HepG2 (cell line): Measurements from ENCODE around the gene ZNF607. TPM values are rescaled to one million over a fixed set of nuclear protein-coding genes. Genes with fewer than 3 reads are reported as not detected.

Experiments used
- ELF4 ChIP-seq: sonication (generic); formaldehyde crosslinking; IDR thresholded peaks from 2 replicates; pipeline ENCODE4 v1.5.0; 2020; ENCODE audit warnings: missing genetic modification reagents, mild to moderate bottlenecking, moderate library complexity, borderline replicate concordance
- GATAD2A ChIP-seq: IDR thresholded peaks from 2 replicates; pipeline ENCODE4 v1.6.1; 2016
- RELA ChIP-seq: sonication (generic); formaldehyde crosslinking; IDR thresholded peaks from 2 replicates; pipeline ENCODE4 v1.4.0; 2020; ENCODE audit warnings: missing genetic modification reagents
- RFX5 ChIP-seq: IDR thresholded peaks from 2 replicates; pipeline ENCODE4 v1.6.1; 2011; ENCODE audit warnings: low read depth, low read length, improper control_type of control experiment
- SMC3 ChIP-seq: IDR thresholded peaks from 2 replicates; pipeline ENCODE4 v1.6.1; 2011; ENCODE audit warnings: low read length, improper control_type of control experiment
- TEAD3 ChIP-seq: optimal IDR thresholded peaks from 2 replicates; pipeline ENCODE3; 2016; ENCODE audit warnings: borderline replicate concordance
- THAP7 ChIP-seq: sonication (generic); formaldehyde crosslinking; IDR thresholded peaks from 2 replicates; pipeline ENCODE4 v1.8.1; 2023; ENCODE audit warnings: mild to moderate bottlenecking, missing genetic modification reagents
- XRCC5 ChIP-seq: fragments of 200-400 bp; formaldehyde crosslinking; optimal IDR thresholded peaks from 2 replicates; pipeline ENCODE3; 2017; ENCODE audit warnings: mild to moderate bottlenecking, low read length
- ZNF263 ChIP-seq: sonication (generic); formaldehyde crosslinking; IDR thresholded peaks from 2 replicates; pipeline ENCODE4 v1.4.0; 2020; ENCODE audit warnings: missing genetic modification reagents
- ZNF350 ChIP-seq: sonication (generic); formaldehyde crosslinking; IDR thresholded peaks from 2 replicates; pipeline ENCODE4 v1.4.0; 2020; ENCODE audit warnings: mild to moderate bottlenecking, low read depth, missing genetic modification reagents, borderline replicate concordance
- polyA plus RNA-seq, 8 experiments: library from polyadenylated mRNA; depleted of rRNA in 3 of 8; stranded (reverse) in 7 of 8; unstranded in 1 of 8; fragments of >200 nt; fragmentation: Illumina TruSeq in 4 of 8; extraction: Trizol in 4 of 8; gene quantifications; 2 replicates each; pipeline versions ENCODE4 v1.2.1 to v1.2.3, GENCODE V29; 2011 to 2016; ENCODE audit warnings: low read depth in 4 of 8, missing spikeins in 1 of 8, mixed read lengths in 1 of 8; ENCODE audit not compliant: insufficient read depth in 1 of 8
- total RNA-seq, 5 experiments: library from RNA; depleted of rRNA; stranded (reverse); fragments of >200 nt; fragmentation: Illumina TruSeq; extraction: Trizol; gene quantifications; 2 replicates each; pipeline ENCODE4 v1.2.3, GENCODE V29; 2016; ENCODE audit warnings: low read depth in 1 of 5
- TF ChIP-seq, protein P1 (sequence below): sonication (generic); formaldehyde crosslinking; IDR thresholded peaks from 2 replicates; pipeline ENCODE4 v1.8.0; 2022; ENCODE audit warnings: missing genetic modification reagents, mild to moderate bottlenecking, moderate library complexity, borderline replicate concordance
- TF ChIP-seq, protein P2 (sequence below): sonication (generic); formaldehyde crosslinking; IDR thresholded peaks from 2 replicates; pipeline ENCODE4 v1.9.0; 2021; ENCODE audit warnings: missing genetic modification reagents, borderline replicate concordance
- TF ChIP-seq, protein P3 (sequence below): sonication (generic); formaldehyde crosslinking; IDR thresholded peaks from 2 replicates; pipeline ENCODE4 v1.8.1; 2022; ENCODE audit warnings: mild to moderate bottlenecking, missing genetic modification reagents
- TF ChIP-seq, protein P4 (sequence below): sonication (generic); formaldehyde crosslinking; IDR thresholded peaks from 2 replicates; pipeline ENCODE4 v1.5.0; 2020; ENCODE audit warnings: missing genetic modification reagents

The ZNF607 gene
- total and polyA plus RNA-seq, 2 of the 13 experiments (the other 11 are each of a cell fraction or from before 2014, with no cell fraction given), result 3.8 to 8.3 TPM

- TF ChIP-seq, protein P1, sequence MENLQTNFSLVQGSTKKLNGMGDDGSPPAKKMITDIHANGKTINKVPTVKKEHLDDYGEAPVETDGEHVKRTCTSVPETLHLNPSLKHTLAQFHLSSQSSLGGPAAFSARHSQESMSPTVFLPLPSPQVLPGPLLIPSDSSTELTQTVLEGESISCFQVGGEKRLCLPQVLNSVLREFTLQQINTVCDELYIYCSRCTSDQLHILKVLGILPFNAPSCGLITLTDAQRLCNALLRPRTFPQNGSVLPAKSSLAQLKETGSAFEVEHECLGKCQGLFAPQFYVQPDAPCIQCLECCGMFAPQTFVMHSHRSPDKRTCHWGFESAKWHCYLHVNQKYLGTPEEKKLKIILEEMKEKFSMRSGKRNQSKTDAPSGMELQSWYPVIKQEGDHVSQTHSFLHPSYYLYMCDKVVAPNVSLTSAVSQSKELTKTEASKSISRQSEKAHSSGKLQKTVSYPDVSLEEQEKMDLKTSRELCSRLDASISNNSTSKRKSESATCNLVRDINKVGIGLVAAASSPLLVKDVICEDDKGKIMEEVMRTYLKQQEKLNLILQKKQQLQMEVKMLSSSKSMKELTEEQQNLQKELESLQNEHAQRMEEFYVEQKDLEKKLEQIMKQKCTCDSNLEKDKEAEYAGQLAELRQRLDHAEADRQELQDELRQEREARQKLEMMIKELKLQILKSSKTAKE, result peak; percentile 46; the same call in 1 of the 2 replicates
- peak; percentile 71 for TF ChIP-seq TEAD3
- no peak for TF ChIP-seq ELF4 (CRISPR knock-in tag)
- no peak for TF ChIP-seq RELA (CRISPR knock-in tag)
- TF ChIP-seq, protein P2, sequence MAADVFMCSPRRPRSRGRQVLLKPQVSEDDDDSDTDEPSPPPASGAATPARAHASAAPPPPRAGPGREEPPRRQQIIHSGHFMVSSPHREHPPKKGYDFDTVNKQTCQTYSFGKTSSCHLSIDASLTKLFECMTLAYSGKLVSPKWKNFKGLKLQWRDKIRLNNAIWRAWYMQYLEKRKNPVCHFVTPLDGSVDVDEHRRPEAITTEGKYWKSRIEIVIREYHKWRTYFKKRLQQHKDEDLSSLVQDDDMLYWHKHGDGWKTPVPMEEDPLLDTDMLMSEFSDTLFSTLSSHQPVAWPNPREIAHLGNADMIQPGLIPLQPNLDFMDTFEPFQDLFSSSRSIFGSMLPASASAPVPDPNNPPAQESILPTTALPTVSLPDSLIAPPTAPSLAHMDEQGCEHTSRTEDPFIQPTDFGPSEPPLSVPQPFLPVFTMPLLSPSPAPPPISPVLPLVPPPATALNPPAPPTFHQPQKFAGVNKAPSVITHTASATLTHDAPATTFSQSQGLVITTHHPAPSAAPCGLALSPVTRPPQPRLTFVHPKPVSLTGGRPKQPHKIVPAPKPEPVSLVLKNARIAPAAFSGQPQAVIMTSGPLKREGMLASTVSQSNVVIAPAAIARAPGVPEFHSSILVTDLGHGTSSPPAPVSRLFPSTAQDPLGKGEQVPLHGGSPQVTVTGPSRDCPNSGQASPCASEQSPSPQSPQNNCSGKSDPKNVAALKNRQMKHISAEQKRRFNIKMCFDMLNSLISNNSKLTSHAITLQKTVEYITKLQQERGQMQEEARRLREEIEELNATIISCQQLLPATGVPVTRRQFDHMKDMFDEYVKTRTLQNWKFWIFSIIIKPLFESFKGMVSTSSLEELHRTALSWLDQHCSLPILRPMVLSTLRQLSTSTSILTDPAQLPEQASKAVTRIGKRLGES (CRISPR knock-in tag), result peak; percentile 95
- no peak for TF ChIP-seq XRCC5
- TF ChIP-seq, protein P3, sequence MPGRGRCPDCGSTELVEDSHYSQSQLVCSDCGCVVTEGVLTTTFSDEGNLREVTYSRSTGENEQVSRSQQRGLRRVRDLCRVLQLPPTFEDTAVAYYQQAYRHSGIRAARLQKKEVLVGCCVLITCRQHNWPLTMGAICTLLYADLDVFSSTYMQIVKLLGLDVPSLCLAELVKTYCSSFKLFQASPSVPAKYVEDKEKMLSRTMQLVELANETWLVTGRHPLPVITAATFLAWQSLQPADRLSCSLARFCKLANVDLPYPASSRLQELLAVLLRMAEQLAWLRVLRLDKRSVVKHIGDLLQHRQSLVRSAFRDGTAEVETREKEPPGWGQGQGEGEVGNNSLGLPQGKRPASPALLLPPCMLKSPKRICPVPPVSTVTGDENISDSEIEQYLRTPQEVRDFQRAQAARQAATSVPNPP (CRISPR knock-in tag), result no peak
- peak; percentile 31; the same call in 1 of the 2 replicates for TF ChIP-seq RFX5
- TF ChIP-seq, protein P4, sequence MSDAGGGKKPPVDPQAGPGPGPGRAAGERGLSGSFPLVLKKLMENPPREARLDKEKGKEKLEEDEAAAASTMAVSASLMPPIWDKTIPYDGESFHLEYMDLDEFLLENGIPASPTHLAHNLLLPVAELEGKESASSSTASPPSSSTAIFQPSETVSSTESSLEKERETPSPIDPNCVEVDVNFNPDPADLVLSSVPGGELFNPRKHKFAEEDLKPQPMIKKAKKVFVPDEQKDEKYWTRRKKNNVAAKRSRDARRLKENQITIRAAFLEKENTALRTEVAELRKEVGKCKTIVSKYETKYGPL (CRISPR knock-in tag), result 0 out of 2 replicates have a peak, but pooled peaks have one; percentile 28
- no peak for TF ChIP-seq THAP7
- TF ChIP-seq SMC3, result no peak
- TF ChIP-seq GATAD2A, result 0 out of 2 replicates have a peak, but pooled peaks have one; percentile 20
- peak; percentile 83; the same call in 1 of the 2 replicates for TF ChIP-seq ZNF350
- TF ChIP-seq ZNF263 (CRISPR knock-in tag), result peak; percentile 55; the same call in 1 of the 2 replicates
Observed at GRCh38 chr19:37655689-37656371, 63.7 kb downstream of the ZNF607 start (continued).
